ENCODE results near the gene ADGRL2.

The ADGRL2 gene

GRCh38 chr1:81820765-81821164, 20.0 kb downstream of the ADGRL2 start:
- no peak for TF ChIP-seq CTCF (IDR thresholded peaks at IDR 0.05; ENCODE audit: extremely low read depth, missing control alignments)
- no peak for DNase-seq (ENCODE audit: low spot score)

DNA sequence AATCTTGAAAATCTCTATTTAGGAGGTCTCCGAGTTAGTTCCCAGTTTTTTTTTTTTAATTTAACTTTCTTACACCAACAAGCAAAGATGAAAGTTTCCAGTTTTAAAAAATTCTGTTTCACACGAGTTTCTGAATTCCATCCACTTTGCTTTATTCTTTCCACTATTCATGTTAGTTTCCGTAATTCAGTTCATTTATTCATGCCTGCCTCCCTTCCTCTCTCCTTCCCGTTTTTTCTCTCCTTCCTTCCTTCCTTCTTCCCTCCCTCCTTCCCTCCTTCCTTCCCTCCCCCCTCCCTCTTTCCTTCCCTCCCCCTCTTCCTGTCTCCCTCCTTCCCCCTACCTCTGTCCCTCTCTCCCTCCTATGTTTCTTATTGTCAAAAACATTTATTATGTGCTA, 22.3 kb downstream of the ADGRL2 start:
- TF ChIP-seq CTCF (IDR thresholded peaks at IDR 0.05; ENCODE audit: extremely low read depth, missing control alignments): no peak
- DNase-seq (ENCODE audit: low spot score): no peak

- DNase-seq (ENCODE audit: low spot score): no peak
- TF ChIP-seq CTCF (IDR thresholded peaks at IDR 0.05; ENCODE audit: extremely low read depth, missing control alignments): no peak
These were observed 24.0 kb downstream of the ADGRL2 start for GRCh38 chr1:81824759-81825158.

GRCh38 chr1:81827942-81828341, 27.2 kb downstream of the ADGRL2 start:
- TF ChIP-seq CTCF (IDR thresholded peaks at IDR 0.05; ENCODE audit: extremely low read depth, missing control alignments): no peak
- DNase-seq (ENCODE audit: low spot score): no peak

- DNase-seq (ENCODE audit: low spot score): no peak
- TF ChIP-seq CTCF (IDR thresholded peaks at IDR 0.05; ENCODE audit: extremely low read depth, missing control alignments): no peak
These were observed 31.8 kb downstream of the ADGRL2 start for GRCh38 chr1:81832573-81832972.

GRCh38 chr1:81833722-81834121, 33.0 kb downstream of the ADGRL2 start:
- no peak for TF ChIP-seq CTCF (IDR thresholded peaks at IDR 0.05; ENCODE audit: extremely low read depth, missing control alignments)
- no peak for DNase-seq (ENCODE audit: low spot score)

DNA sequence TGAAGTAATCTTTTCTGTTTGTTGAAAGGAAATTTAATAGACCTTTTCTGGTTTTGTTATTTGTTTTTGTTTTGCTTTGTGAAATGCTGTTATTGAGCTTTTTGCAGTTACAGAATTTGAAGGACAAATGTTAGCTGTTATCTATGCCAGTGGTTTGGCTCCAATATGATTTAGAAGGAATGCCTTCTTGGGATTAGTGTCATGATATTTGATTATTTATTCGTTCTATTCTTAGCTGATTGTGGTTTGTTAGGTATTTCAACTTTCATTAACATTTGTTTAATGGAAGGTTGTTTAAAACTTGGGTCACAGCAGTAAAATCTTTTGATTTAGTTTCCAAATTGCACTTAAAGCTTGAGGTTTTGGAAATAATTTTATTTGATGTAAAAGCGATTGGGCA, 33.5 kb downstream of the ADGRL2 start:
- no peak for TF ChIP-seq CTCF (IDR thresholded peaks at IDR 0.05; ENCODE audit: extremely low read depth, missing control alignments)
- DNase-seq (ENCODE audit: low spot score): no peak

All from GM20000 (cell line).